Mammary epithelial cell (primary cell): ENCODE measurements around the gene DIAPH2.

Experiments used
- CTCF ChIP-seq, 2 donors: IDR thresholded peaks in 1 of 2; conservative IDR thresholded peaks in 1 of 2; 2 replicates each; pipeline ENCODE4 v1.5.1; 2011 to 2012; ENCODE audit warnings: inconsistent platforms in 2 of 2, low read length in 2 of 2, mild to moderate bottlenecking in 2 of 2, control low read depth in 1 of 2, low read depth in 1 of 2; ENCODE audit not compliant: insufficient read depth in 1 of 2; ENCODE audit errors: extremely low read depth in 1 of 2
- EZH2 ChIP-seq: IDR thresholded peaks from 2 replicates; pipeline ENCODE4 v1.6.1; 2012; ENCODE audit warnings: low read length, inconsistent platforms, borderline replicate concordance

DNA sequence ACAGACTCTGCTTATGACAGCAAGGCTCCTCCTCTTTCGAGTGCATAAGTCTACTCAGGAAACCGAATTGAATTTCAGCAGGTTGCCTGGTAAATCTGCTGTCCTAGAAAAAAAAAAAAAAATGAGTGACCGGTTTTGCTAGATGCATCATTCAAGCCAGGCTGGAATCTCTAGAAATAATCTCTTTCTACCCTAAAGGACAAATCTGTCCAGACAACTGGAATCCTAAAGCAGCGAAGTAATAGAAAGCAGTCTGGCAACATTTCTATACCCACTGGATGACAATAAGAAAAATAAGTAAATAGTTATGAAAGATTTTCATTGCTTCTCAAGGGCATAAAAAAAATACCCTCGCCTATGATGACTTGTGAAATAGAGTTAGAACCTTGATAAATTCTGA, 902.5 kb downstream of the DIAPH2 start:
- no peak for TF ChIP-seq CTCF (conservative IDR thresholded peaks at IDR 0.05 in 1 of 2, IDR thresholded peaks at IDR 0.05 in 1 of 2; ENCODE audit: extremely low read depth in 1 of 2, insufficient read depth in 1 of 2, low read depth in 1 of 2, low read length in 2 of 2)
- TF ChIP-seq EZH2 = no peak
